SU-DHL-6 (cell line): ENCODE measurements around the gene CTPS1.

ENCODE experiments used
- H2AFZ ChIP-seq: fragments of 200-600 bp; sonication (generic); 2 replicates; pipeline ENCODE4 v1.6.1; 2014; ENCODE audit warnings: low read depth, mild to moderate bottlenecking, moderate library complexity, mixed read lengths, antibody characterized with exemption, low read length; ENCODE audit not compliant: severe bottlenecking
- H3F3A ChIP-seq: fragments of 200-600 bp; shearing (Covaris generic); 2 replicates; pipeline ENCODE4 v1.6.0; 2016; ENCODE audit warnings: antibody characterized with exemption, mild to moderate bottlenecking; ENCODE audit not compliant: insufficient read depth
- H3K27ac ChIP-seq: fragments of 200-600 bp; sonication (generic); 2 replicates; pipeline ENCODE4 v1.5.1; 2016; ENCODE audit warnings: low read depth, mild to moderate bottlenecking, low read length, moderate library complexity, mixed read lengths
- H3K27me3 ChIP-seq: fragments of 200-600 bp; sonication (generic), shearing (Covaris generic); 2 replicates; pipeline ENCODE4 v1.6.0; 2014; ENCODE audit warnings: mild to moderate bottlenecking, low read length
- H3K36me3 ChIP-seq: fragments of 200-600 bp; sonication (generic); 2 replicates; pipeline ENCODE4 v1.6.1; 2014; ENCODE audit warnings: mild to moderate bottlenecking, low read length, mixed read lengths
- H3K4me2 ChIP-seq: fragments of 300-600, 200-600 bp; shearing (Covaris generic), sonication (generic); 2 replicates; pipeline ENCODE4 v1.6.0; 2014; ENCODE audit warnings: low read length, low read depth, mild to moderate bottlenecking; ENCODE audit not compliant: poor library complexity, severe bottlenecking
- H3K4me3 ChIP-seq: fragments of 200-600 bp; sonication (generic); 2 replicates; pipeline ENCODE4 v1.5.1; 2014; ENCODE audit warnings: antibody characterized with exemption, low read length, mild to moderate bottlenecking, mixed read lengths; ENCODE audit not compliant: insufficient read depth, poor library complexity, severe bottlenecking
- H3K79me2 ChIP-seq: fragments of 200-600 bp; sonication (generic); 2 replicates; pipeline ENCODE4 v1.6.1; 2014; ENCODE audit warnings: mild to moderate bottlenecking, low read length, moderate library complexity; ENCODE audit not compliant: insufficient read depth
- H3K9ac ChIP-seq: fragments of 200-600 bp; sonication (generic); 2 replicates; pipeline ENCODE4 v1.7.0; 2014; ENCODE audit warnings: mild to moderate bottlenecking, low read length
- H3K9me2 ChIP-seq: fragments of 200-600 bp; sonication (generic); replicated peaks from 2 replicates; pipeline ENCODE4 v1.6.1; 2014; ENCODE audit warnings: low read length; ENCODE audit not compliant: insufficient read depth
- H3K9me3 ChIP-seq: fragments of 200-600 bp; sonication (generic); 2 replicates; pipeline ENCODE4 v1.6.1; 2014; ENCODE audit warnings: low read length, mixed read lengths; ENCODE audit not compliant: insufficient read depth
- H4K20me1 ChIP-seq: fragments of 200-600 bp; sonication (generic); 2 replicates; pipeline ENCODE4 v1.6.1; 2014; ENCODE audit warnings: low read depth, mild to moderate bottlenecking, antibody characterized with exemption, low read length, moderate library complexity, mixed read lengths
- CTCF ChIP-seq: fragments of 200-600 bp; sonication (generic); IDR thresholded peaks from one replicate; pipeline ENCODE4 v1.5.1; 2017; ENCODE audit warnings: antibody characterized with exemption, mild to moderate bottlenecking, low read length, moderate library complexity; ENCODE audit not compliant: insufficient read depth, poor library complexity, severe bottlenecking
- EZH2phosphoT487 ChIP-seq: fragments of 200-600 bp; sonication (generic), shearing (Covaris generic); conservative IDR thresholded peaks from 2 replicates; pipeline ENCODE4 v1.6.1; 2018; ENCODE audit warnings: mild to moderate bottlenecking, antibody characterized with exemption, low read length, moderate library complexity, mixed read lengths

The CTPS1 gene

GRCh38 chr1:41020109-41020576, 40.6 kb downstream of the CTPS1 start:
- TF ChIP-seq EZH2phosphoT487 (no peak), CTCF (no peak)
- Histone ChIP-seq H3K27me3 (no peaks in the 10 kb centered on the region), H3F3A (no peaks in the 10 kb centered on the region; the same call in 1 of the 2 replicates), H2AFZ (no peak overlapping the region), H3K36me3 (no peaks in the 10 kb centered on the region), H3K79me2 (no peaks in the 10 kb centered on the region), H3K9me3 (no peaks in the 10 kb centered on the region), H3K27ac (no peak overlapping the region), H3K9me2 (no peaks in the 10 kb centered on the region), H4K20me1 (no peaks in the 10 kb centered on the region), H3K4me3 (no peak overlapping the region), H3K9ac (no peak overlapping the region), H3K4me2 (no peak overlapping the region)

GRCh38 chr1:41020654-41021053, 41.2 kb downstream of the CTPS1 start:
- H3K4me3 ChIP-seq, result no peak overlapping the region
- no peaks in the 10 kb centered on the region for H3K9me3 ChIP-seq
- no peaks in the 10 kb centered on the region for H3K9me2 ChIP-seq
- no peak overlapping the region for H3K9ac ChIP-seq
- no peak overlapping the region for H3K27ac ChIP-seq
- no peaks in the 10 kb centered on the region; the same call in 1 of the 2 replicates for H3F3A ChIP-seq
- H2AFZ ChIP-seq, result no peak overlapping the region
- no peaks in the 10 kb centered on the region for H3K79me2 ChIP-seq
- no peak overlapping the region for H3K4me2 ChIP-seq
- TF ChIP-seq EZH2phosphoT487 (no peak), CTCF (no peak)
- H3K27me3 ChIP-seq, result no peaks in the 10 kb centered on the region
- H4K20me1 ChIP-seq, result no peaks in the 10 kb centered on the region
- no peaks in the 10 kb centered on the region for H3K36me3 ChIP-seq

GRCh38 chr1:41021526-41022308, 42.2 kb downstream of the CTPS1 start, which contains the start of gene SLFNL1:
SLFNL1 (minus strand) TSS chr1:41021725; CDS start chr1:41020660, 1,065 bp downstream.
- TF ChIP-seq EZH2phosphoT487 (no peak), CTCF (no peak)
- no peaks in the 10 kb centered on the region for H3K36me3 ChIP-seq
- no peak within 1 kb of the TSS for H3K4me2 ChIP-seq
- H3K27me3 ChIP-seq, result no peaks in the 10 kb centered on the region
- no peak within 1 kb of the TSS for H3K27ac ChIP-seq
- H3K4me3 ChIP-seq, result no peak within 1 kb of the TSS
- no peaks in the 10 kb centered on the region for H4K20me1 ChIP-seq
- no peak within 1 kb of the TSS for H3K9ac ChIP-seq
- H3F3A ChIP-seq, result no peaks in the 10 kb centered on the region; the same call in 1 of the 2 replicates
- no peaks in the 10 kb centered on the region for H3K9me3 ChIP-seq
- H3K79me2 ChIP-seq, result no peaks in the 10 kb centered on the region
- H3K9me2 ChIP-seq, result no peaks in the 10 kb centered on the region
- no peak within 1 kb of the TSS for H2AFZ ChIP-seq
